H1 (cell line): ENCODE results near the gene MRPL16. TPM values are rescaled to one million over a fixed set of nuclear protein-coding genes. Genes with fewer than 3 reads are reported as not detected.

Experiments
- CTCF ChIA-PET: fragments of 300-600 bp; sonication (Branson Sonifier 250); formaldehyde crosslinking; loops from one replicate; lab custom pipeline; 2021; ENCODE audit not compliant: partially characterized antibody; lab: Charles Lee
- POLR2A ChIA-PET: fragments of 300-600 bp; sonication (Branson Sonifier 250); formaldehyde crosslinking; loops from one replicate; lab custom pipeline; 2021; ENCODE audit warnings: inconsistent platforms; ENCODE audit not compliant: partially characterized antibody; lab: Charles Lee
- DNase-seq, 2 experiments: peaks; one replicate each; pipeline versions ENCODE4 v3.0.0 to v3.0.0-alpha.2; 2010 to 2022; ENCODE audit warnings: low spot score in 2 of 2, low read depth in 1 of 2, mixed read lengths in 1 of 2
- FAIRE-seq: peaks from 2 replicates; lab custom pipeline; 2011; peaks lifted over from hg19 to GRCh38; lab: Jason Lieb, UNC
- H2AFZ ChIP-seq: 2 replicates; pipeline ENCODE4 v1.8.1; 2012; ENCODE audit warnings: low read length, inconsistent platforms
- H2AK5ac ChIP-seq: 2 replicates; pipeline ENCODE4 v1.6.1; 2013; ENCODE audit warnings: low read depth, low read length
- H2BK120ac ChIP-seq: replicated peaks from 2 replicates; pipeline ENCODE3; 2013; ENCODE audit warnings: low read depth, low read length, inconsistent platforms
- H2BK12ac ChIP-seq: 2 replicates; pipeline ENCODE4 v1.6.1; 2013; ENCODE audit warnings: low read depth, low read length
- H2BK15ac ChIP-seq: 2 replicates; pipeline ENCODE4 v1.6.1; 2013; ENCODE audit warnings: low read length
- H2BK20ac ChIP-seq: 2 replicates; pipeline ENCODE4 v1.6.1; 2013; ENCODE audit warnings: low read length
- H2BK5ac ChIP-seq: 2 replicates; pipeline ENCODE4 v1.6.1; 2013; ENCODE audit warnings: low read depth, low read length
- H3K14ac ChIP-seq: 2 replicates; pipeline ENCODE4 v1.6.1; 2013; ENCODE audit warnings: inconsistent platforms; ENCODE audit not compliant: insufficient read length
- H3K18ac ChIP-seq: 2 replicates; pipeline ENCODE4 v1.6.1; 2013; ENCODE audit warnings: low read length; ENCODE audit errors: extremely low read depth
- H3K23ac ChIP-seq: 2 replicates; pipeline ENCODE4 v1.6.1; 2013; ENCODE audit warnings: inconsistent platforms; ENCODE audit not compliant: insufficient read length
- H3K23me2 ChIP-seq: 2 replicates; pipeline ENCODE4 v1.6.1; 2013; ENCODE audit warnings: low read depth, low read length
- H3K27ac ChIP-seq: 2 replicates; pipeline ENCODE4 v1.6.1; 2011; ENCODE audit warnings: low read depth, low read length, inconsistent platforms
- H3K27me3 ChIP-seq, 4 experiments: replicated peaks in 1 of 4; 1 replicate in 1 of 4; 2 replicates in 3 of 4; pipeline versions ENCODE4 v1.6.1 to v1.8.1; 2011 to 2013; ENCODE audit warnings: low read length in 3 of 4, mild to moderate bottlenecking in 3 of 4, inconsistent platforms in 2 of 4, mixed read lengths in 2 of 4, moderate library complexity in 1 of 4; ENCODE audit not compliant: control insufficient read depth in 3 of 4, insufficient read depth in 3 of 4; ENCODE audit errors: extremely low read depth in 1 of 4
- H3K36me3 ChIP-seq, 4 experiments: 2 replicates each; pipeline versions ENCODE4 v1.6.1 to v1.8.1; 2011 to 2013; ENCODE audit warnings: mild to moderate bottlenecking in 4 of 4, low read length in 3 of 4, moderate library complexity in 2 of 4, control low read depth in 1 of 4, inconsistent platforms in 1 of 4; ENCODE audit not compliant: insufficient read depth in 4 of 4, control insufficient read depth in 2 of 4
- H3K4ac ChIP-seq: replicated peaks from 2 replicates; pipeline ENCODE3; 2013; ENCODE audit warnings: low read length, low read depth, mixed read lengths, inconsistent platforms; ENCODE audit not compliant: insufficient read length
- H3K4me1 ChIP-seq, 4 experiments: replicated peaks in 1 of 4; 1 replicate in 1 of 4; 2 replicates in 3 of 4; pipeline versions ENCODE4 v1.6.1 to v1.8.1; 2011 to 2013; ENCODE audit warnings: low read length in 3 of 4, inconsistent platforms in 2 of 4, mixed read lengths in 1 of 4; ENCODE audit not compliant: insufficient read depth in 4 of 4, control insufficient read depth in 3 of 4
- H3K4me2 ChIP-seq, 2 experiments: 2 replicates each; pipeline versions ENCODE4 v1.6.1 to v1.8.1; 2011 to 2013; ENCODE audit warnings: low read depth in 2 of 2, low read length in 2 of 2, control low read depth in 1 of 2, inconsistent platforms in 1 of 2, mild to moderate bottlenecking in 1 of 2; ENCODE audit not compliant: insufficient read depth in 1 of 2
- H3K4me3 ChIP-seq, 4 experiments: fragments of 200-600, 300-600 bp in 1 of 4; sonication (generic), shearing (Covaris generic), sonication (Bioruptor Twin) in 1 of 4; 2 replicates each; pipeline versions ENCODE4 v1.5.1 to v1.8.1; 2011 to 2016; ENCODE audit warnings: low read length in 4 of 4, low read depth in 3 of 4, control low read depth in 2 of 4, inconsistent platforms in 2 of 4, mild to moderate bottlenecking in 2 of 4, mixed read lengths in 1 of 4, moderate library complexity in 1 of 4; ENCODE audit not compliant: insufficient read depth in 2 of 4; ENCODE audit errors: extremely low read depth in 1 of 4
- H3K56ac ChIP-seq: replicated peaks from 2 replicates; pipeline ENCODE3; 2013; ENCODE audit warnings: low read depth, mild to moderate bottlenecking, mixed read lengths, low read length, inconsistent platforms; ENCODE audit not compliant: insufficient read length
- H3K79me1 ChIP-seq: 2 replicates; pipeline ENCODE4 v1.6.1; 2013; ENCODE audit warnings: low read depth, low read length, control low read depth
- H3K79me2 ChIP-seq, 2 experiments: 2 replicates each; pipeline versions ENCODE4 v1.6.1 to v1.8.1; 2012 to 2013; ENCODE audit warnings: low read length in 2 of 2, mild to moderate bottlenecking in 2 of 2, inconsistent platforms in 1 of 2; ENCODE audit not compliant: insufficient read depth in 2 of 2, control insufficient read depth in 1 of 2
- H3K9ac ChIP-seq, 4 experiments: replicated peaks in 1 of 4; 1 replicate in 1 of 4; 2 replicates in 3 of 4; pipeline versions ENCODE4 v1.6.1 to v1.8.1; 2011 to 2013; ENCODE audit warnings: low read depth in 3 of 4, low read length in 3 of 4, control low read depth in 2 of 4, mild to moderate bottlenecking in 2 of 4, moderate library complexity in 2 of 4, inconsistent platforms in 1 of 4; ENCODE audit errors: extremely low read depth in 1 of 4
- H3K9me3 ChIP-seq, 2 experiments: 2 replicates each; pipeline versions ENCODE4 v1.6.1 to v1.8.1; 2012 to 2013; ENCODE audit warnings: mild to moderate bottlenecking in 2 of 2, moderate library complexity in 2 of 2, control low read depth in 1 of 2, inconsistent platforms in 1 of 2, low read depth in 1 of 2, low read length in 1 of 2, mixed read lengths in 1 of 2; ENCODE audit not compliant: insufficient read depth in 2 of 2
- H4K20me1 ChIP-seq, 2 experiments: replicated peaks in 1 of 2; 2 replicates each; pipeline versions ENCODE3 to v1.8.1; 2011 to 2013; ENCODE audit warnings: inconsistent platforms in 2 of 2, low read length in 2 of 2, mild to moderate bottlenecking in 1 of 2; ENCODE audit not compliant: insufficient read depth in 2 of 2, control insufficient read depth in 1 of 2
- H4K5ac ChIP-seq: 2 replicates; pipeline ENCODE4 v1.6.1; 2013; ENCODE audit warnings: low read length, low read depth, mixed read lengths, inconsistent platforms; ENCODE audit not compliant: insufficient read length
- H4K8ac ChIP-seq: 2 replicates; pipeline ENCODE4 v1.8.0; 2013; ENCODE audit warnings: mild to moderate bottlenecking, moderate library complexity, low read length, inconsistent platforms; ENCODE audit not compliant: insufficient read depth; ENCODE audit errors: extremely low read depth
- H4K91ac ChIP-seq: replicated peaks from 2 replicates; pipeline ENCODE3; 2013; ENCODE audit warnings: low read length, mixed read lengths, inconsistent platforms; ENCODE audit not compliant: insufficient read length
- JUN ChIP-seq: IDR thresholded peaks from 2 replicates; pipeline ENCODE4 v1.6.1; 2011; ENCODE audit warnings: low read depth, mild to moderate bottlenecking, improper control_type of control experiment, low read length
- RBBP5 ChIP-seq: IDR thresholded peaks from 2 replicates; pipeline ENCODE4 v1.7.1; 2012; ENCODE audit warnings: low read depth, mild to moderate bottlenecking, inconsistent platforms, low read length, moderate library complexity, borderline replicate concordance
- SIX5 ChIP-seq: IDR thresholded peaks from 2 replicates; pipeline ENCODE4 v1.6.1; 2011; ENCODE audit warnings: mild to moderate bottlenecking, low read depth, low read length
- WGBS, 2 experiments: shearing (Covaris generic) in 1 of 2; methylation state at CpG; one replicate each; pipeline versions ENCODE4 v1.1.6 to v1.1.7; 2013 to 2015; ENCODE audit warnings: low lambda C conversion rate in 2 of 2, mixed read lengths in 2 of 2, inconsistent platforms in 1 of 2, low coverage in 1 of 2, missing lambda C conversion rate in 1 of 2; ENCODE audit not compliant: insufficient replicate concordance in 2 of 2, insufficient coverage in 1 of 2, insufficient read length in 1 of 2; ENCODE audit errors: extremely low coverage in 1 of 2, missing lambda C conversion rate in 1 of 2; 5-methylcytosine and 5-hydroxymethylcytosine counted together
- polyA plus RNA-seq, 7 experiments: library from polyadenylated mRNA; depleted of rRNA in 3 of 7; stranded (reverse) in 5 of 7; unstranded in 2 of 7; fragments of >200 nt in 5 of 7; fragments of 200-250 nt in 2 of 7; gene quantifications; 1 replicate in 5 of 7; 2 replicates in 1 of 7; 4 replicates in 1 of 7; pipeline versions ENCODE4 v1.2.1 to v1.2.3, GENCODE V29; 2011 to 2013; ENCODE audit warnings: missing spikeins in 2 of 7, mixed read lengths in 2 of 7
- total RNA-seq: library from RNA; stranded (reverse); fragmentation: NEBNext Ultra II Directional; extraction: Animal tissue kit (Norgen Biotek cat#: 25700); gene quantifications from 2 replicates; pipeline ENCODE4 v1.2.1, GENCODE V29; 2021

The MRPL16 gene
- total and polyA plus RNA-seq, 2 of the 8 experiments (the other 6 are each of a cell fraction or from before 2014, with no cell fraction given) = 69.2 to 79.8 TPM

- no peak overlapping the region for H4K91ac ChIP-seq
- H3K9me3 ChIP-seq = no peaks in the 10 kb centered on the region
- no peaks in the 10 kb centered on the region; the same call in 1 of the 2 replicates for H3K79me1 ChIP-seq
- H3K56ac ChIP-seq = no peak overlapping the region
- H3K4ac ChIP-seq = no peak overlapping the region
- no peak overlapping the region for H2BK15ac ChIP-seq
- H3K27ac ChIP-seq = no peak overlapping the region
- H4K8ac ChIP-seq = no peak overlapping the region
- no peak overlapping the region for H4K5ac ChIP-seq
- no peaks in the 10 kb centered on the region for H3K4me1 ChIP-seq
- POLR2A ChIA-PET = no interaction called here
- H2BK12ac ChIP-seq = no peak overlapping the region
- CTCF ChIA-PET = no interaction called here
- H2BK5ac ChIP-seq = no peak overlapping the region
- no peaks in the 10 kb centered on the region for H3K79me2 ChIP-seq
- no peak for TF ChIP-seq RBBP5
- TF ChIP-seq JUN = no peak
- no peak for TF ChIP-seq SIX5
- H2AK5ac ChIP-seq = no peak overlapping the region
- H3K14ac ChIP-seq = no peak overlapping the region
- no peak overlapping the region for H2BK120ac ChIP-seq
- H3K23me2 ChIP-seq = no peaks in the 10 kb centered on the region; the same call in 1 of the 2 replicates
- 93% methylated on average over 2 of the region's 3 CpGs; no CpG with 5 or more reads in 1 of the 2 experiments for WGBS, 2 experiments
- no peak overlapping the region for H3K18ac ChIP-seq
- no peak for DNase-seq
- no peak for FAIRE-seq
- H3K36me3 ChIP-seq = peaks cover 10 to 68% (median 47%) of the 10 kb centered on the region in 4 experiments; a peak in 7 of 8 replicates
- no peak overlapping the region for H3K9ac ChIP-seq
- H3K23ac ChIP-seq = no peak overlapping the region
- no peak overlapping the region for H3K4me3 ChIP-seq
- no peaks in the 10 kb centered on the region for H3K27me3 ChIP-seq
- H4K20me1 ChIP-seq = peaks cover 2% of the 10 kb centered on the region in 2 experiments
- no peak overlapping the region for H2BK20ac ChIP-seq
- no peak overlapping the region for H3K4me2 ChIP-seq
- no peak overlapping the region for H2AFZ ChIP-seq
Measured at GRCh38 chr11:59794417-59794816, 16.2 kb downstream of the MRPL16 start.
